ENCODE results near the gene SLC2A6.

- TF ChIP-seq CTCF (IDR thresholded peaks at IDR 0.05) (no peak), ZFX (IDR thresholded peaks at IDR 0.05; ENCODE audit: borderline replicate concordance) (no peak)
Measured at GRCh38 chr9:133471551-133472276, 7.2 kb downstream of the SLC2A6 start.
